Measurements from ENCODE around the gene AMPD3.

AMPD3 gene

DNA sequence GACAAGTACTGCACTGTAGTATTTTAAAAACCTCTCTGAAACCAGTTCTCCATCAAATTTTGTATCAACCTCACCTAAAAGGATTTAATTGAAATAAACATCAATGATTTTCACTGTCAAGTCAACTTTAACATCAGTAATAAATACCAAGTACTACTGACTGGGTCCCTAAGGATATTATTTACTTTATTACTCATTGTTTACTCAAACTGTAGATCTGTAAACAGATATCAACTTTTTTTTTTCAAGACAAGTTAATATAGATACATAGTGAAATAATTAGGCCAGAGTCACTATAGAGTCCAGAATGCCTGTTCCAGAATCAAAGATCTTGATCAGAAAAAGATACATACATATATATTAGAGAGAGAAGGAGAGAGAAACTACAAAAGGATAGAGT is 84.3 kb downstream of the AMPD3 start:
- no peak for DNase-seq (ENCODE audit: low spot score)

DNA sequence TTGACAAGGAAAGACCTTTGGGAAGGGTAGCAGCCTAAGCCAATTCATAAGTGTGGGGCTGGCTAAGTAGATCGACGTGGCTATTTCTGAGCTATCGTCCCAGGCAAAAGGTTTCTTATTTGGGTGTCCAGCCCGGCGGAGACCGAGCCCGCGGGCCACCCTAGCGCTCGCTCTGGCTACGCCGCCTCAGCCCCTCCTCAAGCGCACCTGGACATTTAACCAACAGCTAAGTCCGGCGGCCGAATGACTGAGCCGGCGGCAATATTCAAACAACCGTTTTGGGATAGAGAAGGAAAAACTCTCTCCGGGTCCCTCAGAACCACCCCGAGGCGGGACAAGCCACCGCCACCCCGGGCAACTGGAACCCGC is 85.5 kb downstream of the AMPD3 start:
- DNase-seq (ENCODE audit: low spot score), result no peak

DNA sequence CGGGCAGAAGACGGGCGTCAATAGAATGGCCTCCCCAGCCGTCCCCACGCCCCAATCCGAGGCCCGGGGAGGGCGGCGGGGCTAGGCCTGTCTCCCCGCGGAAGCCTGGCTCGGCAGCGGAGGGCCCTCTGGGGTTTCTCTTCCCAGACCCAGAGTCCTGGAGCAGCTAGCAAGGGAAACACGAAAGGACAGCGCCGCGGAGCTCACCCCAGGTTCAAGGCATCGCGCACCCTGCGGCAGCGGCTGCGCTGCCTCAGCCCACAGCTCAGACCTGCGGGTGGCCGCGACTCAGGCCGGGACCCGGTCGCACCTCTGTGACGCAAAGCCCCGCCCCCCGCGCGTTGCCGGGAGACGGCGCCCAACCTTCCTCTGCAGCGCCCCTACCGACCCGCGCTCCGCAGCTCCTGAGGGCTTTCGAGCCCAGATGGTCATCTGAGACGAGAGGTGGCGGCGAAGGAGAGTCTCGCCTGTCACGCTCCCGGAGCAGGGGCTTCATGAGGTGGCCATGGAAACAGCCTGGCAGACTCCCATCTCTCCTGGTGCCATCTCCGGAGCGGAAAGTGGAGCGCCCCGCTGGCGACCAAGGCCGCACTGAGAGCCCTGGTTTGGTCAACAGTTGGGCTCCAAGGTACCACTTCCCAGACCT is 86.0 kb downstream of the AMPD3 start, which contains the start of gene RNF141:
Gene RNF141 (minus strand): TSS at position 273 of the 646 bp plus-strand sequence. CDS start 7,029 bp downstream, outside the sequence.
- peak; percentile 91 for DNase-seq (ENCODE audit: low spot score)

DNA sequence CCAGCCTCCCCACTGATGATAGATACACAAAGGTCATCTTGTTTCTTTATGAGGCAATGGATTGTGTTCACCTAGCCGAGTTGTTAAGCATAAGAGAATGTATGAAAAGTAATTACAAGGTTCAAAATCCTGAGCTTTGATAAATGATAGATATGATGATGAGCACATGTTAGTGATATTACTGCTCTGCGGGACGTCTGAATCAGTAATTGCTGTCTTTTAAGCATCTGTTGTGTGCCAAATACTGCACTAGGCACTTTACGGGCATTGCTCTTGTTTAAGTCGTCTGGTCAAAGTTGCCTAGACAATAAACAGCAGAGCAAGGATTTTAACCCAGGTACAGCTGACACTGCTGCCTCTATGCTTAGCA is 86.5 kb downstream of the AMPD3 start:
- DNase-seq (ENCODE audit: low spot score), result no peak

DNA sequence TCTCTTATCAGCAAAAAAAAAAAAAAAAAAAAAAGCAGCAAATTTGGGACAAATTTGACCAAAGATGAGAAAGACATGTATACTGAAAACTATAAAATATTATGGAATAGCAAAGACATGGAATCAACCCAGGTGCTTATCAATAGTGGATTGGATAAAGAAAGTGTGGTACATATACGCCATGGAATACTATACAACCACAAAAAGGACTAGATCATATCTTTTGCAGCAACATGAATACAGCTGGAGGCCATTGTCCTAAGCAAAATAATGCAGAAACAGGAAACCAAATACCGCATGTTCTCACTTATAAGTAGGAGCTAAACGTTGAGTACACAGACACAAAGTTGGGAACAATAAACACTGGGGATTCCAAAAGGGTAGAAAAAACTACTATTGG is 87.7 kb downstream of the AMPD3 start:
- no peak for DNase-seq (ENCODE audit: low spot score)

DNA sequence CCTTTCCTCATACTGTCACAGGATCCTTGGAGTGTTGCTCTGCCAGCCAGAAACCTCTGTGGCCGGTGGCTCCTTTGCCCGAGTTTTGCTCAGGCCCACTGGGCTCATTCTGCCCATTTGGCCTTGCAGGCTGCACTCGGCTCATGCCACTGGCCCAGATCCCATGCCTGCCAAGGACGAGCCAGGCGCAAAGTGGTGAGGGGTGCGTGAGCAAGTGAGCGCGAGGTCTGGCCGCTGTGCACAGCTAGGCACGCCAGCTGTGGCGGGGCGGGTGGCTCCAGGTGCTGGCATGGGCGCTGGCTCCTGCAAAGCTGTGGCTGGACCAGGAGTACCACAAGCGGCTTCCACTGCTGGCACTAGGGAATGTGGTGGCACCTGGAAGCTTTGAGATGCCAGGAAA is 88.7 kb downstream of the AMPD3 start:
- DNase-seq (ENCODE audit: low spot score), result no peak

DNA sequence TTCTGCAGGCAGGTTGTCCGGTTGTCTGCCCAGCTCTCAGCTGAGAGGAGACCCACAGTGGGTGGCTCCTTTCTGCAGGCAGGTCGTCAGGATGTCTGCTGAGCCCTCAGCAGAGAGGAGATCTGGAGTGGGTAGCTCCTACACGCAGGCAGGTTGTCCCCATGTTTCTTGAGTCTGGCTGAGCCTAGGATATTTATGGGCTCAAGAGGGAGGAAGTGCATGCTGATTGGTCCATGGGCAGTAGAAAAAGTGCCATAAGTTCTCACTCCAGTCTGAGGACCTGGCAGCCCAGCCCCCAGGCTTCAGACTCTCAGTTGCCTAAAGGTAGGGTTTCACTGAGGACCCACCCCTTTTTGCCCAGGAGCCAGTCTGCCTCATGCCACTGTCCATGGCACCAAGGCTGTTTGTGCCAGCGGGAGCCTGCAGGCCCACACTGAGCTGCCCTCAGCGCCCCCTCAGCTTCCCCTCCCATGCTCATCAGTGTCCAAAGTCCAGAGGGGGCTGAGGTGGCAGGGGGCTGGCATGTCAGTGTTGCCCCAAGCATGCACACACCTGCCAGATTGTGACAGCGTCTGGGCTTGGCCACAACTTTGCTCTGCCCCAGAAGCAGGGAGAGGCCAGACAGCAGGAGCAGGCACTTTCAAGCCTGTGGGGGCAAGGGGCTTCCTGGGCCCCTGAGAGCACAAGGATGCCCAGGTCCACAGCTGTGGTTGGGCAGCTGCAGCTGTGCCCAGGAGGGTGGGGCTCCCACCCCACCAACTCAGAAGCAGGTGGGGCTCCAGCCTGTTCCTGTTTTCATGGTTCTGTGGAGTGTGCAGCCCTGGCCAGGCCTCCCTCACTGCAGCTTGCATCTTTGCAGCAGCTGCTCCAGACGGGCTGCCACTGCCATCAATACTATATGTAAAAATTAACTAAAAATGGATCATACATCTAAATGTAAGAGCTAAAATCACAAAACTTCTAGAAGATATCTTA is 89.7 kb downstream of the AMPD3 start:
- no peak for DNase-seq (ENCODE audit: low spot score)

DNA sequence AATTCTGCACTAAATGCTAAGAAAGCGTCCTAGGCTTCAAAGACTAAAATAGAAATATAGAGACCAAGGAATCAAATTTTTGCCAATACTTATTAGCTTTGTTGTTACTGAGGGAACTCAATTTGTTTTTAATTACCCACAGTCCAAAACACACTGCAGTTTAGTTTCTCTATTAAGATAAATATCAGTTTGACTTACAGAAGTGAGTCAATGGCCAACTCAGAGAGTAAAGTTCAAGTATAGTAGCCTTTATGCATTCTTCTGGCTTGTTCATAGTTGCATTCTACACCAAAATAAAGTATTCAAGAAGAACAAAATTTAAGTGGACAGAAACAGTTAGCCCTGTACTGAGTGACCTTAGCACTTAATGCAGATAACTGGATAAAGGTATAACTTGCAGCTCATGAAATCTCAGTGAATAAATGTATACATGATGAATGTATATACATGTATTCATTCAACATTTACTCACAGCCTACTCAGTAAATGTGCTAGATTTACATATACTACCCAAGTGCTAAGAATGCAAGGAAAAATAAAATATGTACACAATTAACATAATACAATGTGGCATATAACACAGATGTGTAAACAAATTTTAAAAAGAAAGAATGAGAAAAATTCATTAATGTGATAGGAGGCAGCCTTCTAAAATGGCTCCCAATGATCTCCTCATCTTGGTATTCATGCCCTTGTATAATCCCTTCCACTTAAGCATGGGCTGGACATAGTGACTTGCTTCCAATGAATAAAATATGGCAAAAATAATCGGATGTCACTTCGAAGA is 95.6 kb downstream of the AMPD3 start:
- DNase-seq (ENCODE audit: low spot score), result peak; percentile 54

DNA sequence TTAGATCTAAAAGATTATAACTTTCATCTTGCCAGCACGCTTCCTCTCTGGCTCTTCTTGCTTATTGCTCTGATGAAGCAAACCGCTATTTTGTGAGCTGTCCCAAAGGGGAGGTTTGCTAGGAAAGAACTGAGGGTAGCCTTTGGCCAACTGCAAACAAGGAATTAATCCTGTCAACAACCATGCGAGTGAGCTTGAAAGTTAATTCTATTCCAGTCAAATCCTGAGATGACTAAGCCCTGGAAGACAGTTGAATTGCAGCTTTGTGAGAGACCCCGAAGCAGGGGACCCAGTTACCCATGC is 96.2 kb downstream of the AMPD3 start:
- DNase-seq (ENCODE audit: low spot score), result no peak

DNA sequence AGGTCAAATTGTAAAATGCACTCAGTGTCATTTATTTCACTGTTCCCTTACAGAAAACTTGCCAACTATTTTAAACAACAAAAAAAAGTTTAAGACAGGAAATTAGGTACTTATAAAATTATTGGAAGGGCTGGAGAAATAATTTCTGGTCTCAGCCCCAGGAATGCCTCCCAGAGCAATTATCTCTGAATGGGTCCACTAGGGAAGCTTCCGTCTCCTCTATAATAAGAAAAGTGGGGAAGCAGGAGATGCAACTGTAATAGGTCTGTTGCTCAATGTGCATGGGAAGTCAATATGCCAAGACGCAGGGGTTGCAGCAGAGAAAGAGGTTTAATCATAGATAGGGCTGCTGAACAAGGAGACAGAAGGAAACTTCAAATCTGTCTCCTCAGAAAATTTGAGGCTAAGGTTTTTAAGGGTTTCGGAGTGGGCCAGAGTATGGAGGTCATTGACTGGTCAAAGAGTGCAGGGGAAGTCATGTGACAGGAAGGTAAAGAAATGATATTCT is 96.8 kb downstream of the AMPD3 start:
- DNase-seq (ENCODE audit: low spot score), result no peak

DNA sequence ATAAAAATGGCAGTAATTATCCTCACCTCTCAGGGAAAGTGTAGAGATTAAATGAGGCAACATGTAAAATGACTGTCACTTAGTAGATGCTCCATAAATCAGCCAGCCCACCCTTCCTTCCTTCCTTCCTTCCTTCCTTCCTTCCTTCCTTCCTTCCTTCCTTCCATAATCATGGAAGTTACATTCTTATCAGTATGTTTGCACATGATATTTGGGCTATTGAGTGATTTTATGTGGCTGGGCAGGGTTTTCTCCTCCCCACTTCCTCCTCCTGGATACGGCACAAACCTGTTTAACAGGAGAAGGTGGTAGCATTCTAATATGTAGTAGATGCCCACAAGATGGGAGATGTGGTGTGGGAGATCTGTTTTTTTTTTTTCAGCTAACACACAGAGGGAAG is 101.5 kb downstream of the AMPD3 start:
- no peak for DNase-seq (ENCODE audit: low spot score)
